ENCODE data around the gene SESTD1. TPM values are rescaled to one million over a fixed set of nuclear protein-coding genes. Genes with fewer than 3 reads are reported as not detected.
A peak's percentile ranks its signal among the peaks of the same experiment; 100 is the strongest.

SESTD1 gene
- total and polyA plus RNA-seq, 9 of the 15 experiments (the other 6 are each of a cell fraction or from before 2014, with no cell fraction given), result 0.32 to 5.6 (median 2.1) TPM

- ATAC-seq, result no peak
- Histone ChIP-seq H3K79me2 (ENCODE audit: control insufficient read depth, insufficient read depth, low read length) (no peaks in the 10 kb centered on the region), H4K20me1 (replicated peaks; ENCODE audit: control insufficient read depth, insufficient read depth, low read length) (no peaks in the 10 kb centered on the region), H3K27ac (ENCODE audit: extremely low read depth, low read depth, low read length) (no peak overlapping the region), H3K9ac (ENCODE audit: insufficient read depth in 1 of 2, low read depth in 2 of 2, low read length in 2 of 2) (peak overlapping the region; percentile 2 to 92; a peak in 1 of 4 replicates), H2AFZ (ENCODE audit: low read depth, low read length) (peak overlapping the region; percentile 87), H3K4me2 (ENCODE audit: insufficient read depth, low read length) (peak overlapping the region; percentile 74), H3K4me1 (replicated peaks in 1 of 2; ENCODE audit: control insufficient read depth in 2 of 2, insufficient read depth in 2 of 2, low read length in 2 of 2) (peaks cover 6 to 15% of the 10 kb centered on the region in 2 experiments; a peak in 4 of 5 replicates), H3K9me1 (ENCODE audit: control insufficient read depth, insufficient read depth, low read length) (no peaks in the 10 kb centered on the region), H3K4me3 (peak overlapping the region; percentile 60), H3K36me3 (ENCODE audit: control insufficient read depth, insufficient read depth, low read length) (no peaks in the 10 kb centered on the region), H3K27me3 (ENCODE audit: control insufficient read depth in 2 of 2, insufficient read depth in 2 of 2, low read length in 2 of 2) (peaks cover 8 to 17% of the 10 kb centered on the region in 2 experiments; a peak in 3 of 5 replicates), H3K9me3 (replicated peaks; ENCODE audit: control insufficient read depth, insufficient read depth, low read depth, low read length) (no peaks in the 10 kb centered on the region)
- FAIRE-seq, result no peak
- BruUV-seq (replicated peaks), result no TSS peak
- in situ Hi-C loops (cut with MboI), result no loop called here
- ChIA-PET POLR2A (interaction anchor here (0.7 kb wide), 1 partner anchor 10 kb away, joined by 3 read pairs; no protein-coding TSS in a partner anchor), CTCF (ENCODE audit: low intra/inter-chr PET ratio) (no interaction called here)
- WGBS (ENCODE audit: insufficient coverage, low coverage, missing lambda C conversion rate), result 23% methylated on average over 5 of the region's 5 CpGs
- intact Hi-C loops (cut with micrococcal nuclease), result no loop called here
- DNase-seq (ENCODE audit: extremely low read depth in 1 of 4, low spot score in 3 of 4), result no peak
- TF ChIP-seq POLR2AphosphoS2 (IDR thresholded peaks at IDR 0.05; ENCODE audit: low read length), result no peak
- TF ChIP-seq CREB1 (IDR thresholded peaks at IDR 0.05), result no peak
- TF ChIP-seq CREB1 (CRISPR knock-in tag; IDR thresholded peaks at IDR 0.05), result no peak
- no peak for TF ChIP-seq ZFP30 (CRISPR knock-in tag; IDR thresholded peaks at IDR 0.05; ENCODE audit: borderline replicate concordance)
- TF ChIP-seq ZNF316 (IDR thresholded peaks at IDR 0.05), result no peak
- no peak for TF ChIP-seq HINFP (tag; conservative IDR thresholded peaks at IDR 0.05; ENCODE audit: low read depth)
- no peak for TF ChIP-seq PBX2 (CRISPR knock-in tag; IDR thresholded peaks at IDR 0.05; ENCODE audit: low read depth)
- TF ChIP-seq PBX2 (tag; conservative IDR thresholded peaks at IDR 0.05; ENCODE audit: low read depth), result 0 out of 2 replicates have a peak, but pooled peaks have one; percentile 23
- no peak for TF ChIP-seq CHCHD3 (CRISPR knock-in tag; IDR thresholded peaks at IDR 0.05)
- TF ChIP-seq BRD9 (IDR thresholded peaks at IDR 0.05; ENCODE audit: low read depth, partially characterized antibody), result no peak
- no peak for TF ChIP-seq ZNF518B (CRISPR knock-in tag; IDR thresholded peaks at IDR 0.05)
- TF ChIP-seq PTBP1 (IDR thresholded peaks at IDR 0.05; ENCODE audit: low read depth, low read length), result no peak
- TF ChIP-seq ZNF589 (CRISPR knock-in tag; IDR thresholded peaks at IDR 0.05; ENCODE audit: low read depth), result no peak
- TF ChIP-seq L3MBTL2 (IDR thresholded peaks at IDR 0.05), result peak; percentile 9
Observed at GRCh38 chr2:179265082-179265510, 464 bp upstream of the SESTD1 start.

Measured in K562 (cell line).